ENCODE results near the gene HIPK4.
A peak's percentile ranks its signal among the peaks of the same experiment; 100 is the strongest.

Gene HIPK4

DNA sequence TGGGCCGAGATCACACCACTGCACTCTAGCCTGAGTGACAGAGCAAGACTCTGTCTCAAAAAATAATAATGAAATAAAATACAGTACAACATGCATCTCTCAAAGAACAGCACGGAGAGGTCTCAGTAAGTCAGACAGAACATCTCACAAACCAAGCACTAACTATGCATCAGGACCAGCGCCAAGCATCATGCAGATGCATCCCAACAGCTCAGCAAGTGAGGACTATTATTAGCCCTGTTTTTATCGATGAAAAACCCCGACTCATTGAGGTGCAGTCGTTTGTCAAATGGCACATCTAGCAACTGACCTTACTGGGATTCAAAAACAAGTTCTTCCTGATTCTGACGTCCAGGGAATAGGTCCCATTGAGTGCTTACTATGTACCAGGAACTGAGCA, 45.6 kb downstream of the HIPK4 start:
- H3K27me3 ChIP-seq, result no peaks in the 10 kb centered on the region

GRCh38 chr19:40342644-40343311, 47.2 kb downstream of the HIPK4 start:
- TF ChIP-seq Cebpa-rat (IDR thresholded peaks at IDR 0.05), result no peak
- H3K4me2 ChIP-seq, result peak overlapping the region in 3 of 11 experiments; percentile 51 to 87 (median 61); a peak in 6 of 22 replicates
- peak overlapping the region in 2 of 11 experiments; percentile 36 to 43; a peak in 3 of 22 replicates for H3K27ac ChIP-seq

More for the DNA sequence above, 45.6 kb downstream of the HIPK4 start:
- H3K4me3 ChIP-seq, result no peak overlapping the region
- peaks cover 6 to 43% (median 25%) of the 10 kb centered on the region in 11 experiments; a peak in 18 of 22 replicates for H3K36me3 ChIP-seq
- peak overlapping the region in 4 of 11 experiments; percentile 6 to 13 (median 9); a peak in 3 of 22 replicates for H3K4me2 ChIP-seq
- H3K9ac ChIP-seq, result peak overlapping the region in 1 of 11 experiments; percentile 37; a peak in 1 of 22 replicates
- H4K20me1 ChIP-seq, result peaks cover 0 to 25% (median 9%) of the 10 kb centered on the region in 11 experiments; a peak in 11 of 22 replicates
- H3K9me3 ChIP-seq (replicated peaks in 1 of 11), result no peaks in the 10 kb centered on the region
- H3K27ac ChIP-seq, result 0 out of 22 replicates have a peak overlapping the region, but pooled peaks of 1 of the 11 experiments have one; percentile 1
- TF ChIP-seq Cebpa-rat (IDR thresholded peaks at IDR 0.05), result no peak
- H3K4me1 ChIP-seq, result peaks cover 17 to 50% (median 21%) of the 10 kb centered on the region in 10 experiments

GRCh38 chr19:40341601-40342482, 48.1 kb downstream of the HIPK4 start:
- H3K4me1 ChIP-seq, result peaks cover under 1 to 38% (median 6%) of the 10 kb centered on the region in 10 experiments; a peak in 17 of 20 replicates
- no peak overlapping the region for H3K27ac ChIP-seq
- 0 out of 22 replicates have a peak overlapping the region, but pooled peaks of 2 of the 11 experiments have one; percentile 2 to 27 for H3K9ac ChIP-seq
- H3K9me3 ChIP-seq (replicated peaks in 1 of 11), result no peaks in the 10 kb centered on the region
- TF ChIP-seq Cebpa-rat (IDR thresholded peaks at IDR 0.05), result no peak
- H3K4me2 ChIP-seq, result peak overlapping the region in 2 of 11 experiments; percentile 61 to 87; a peak in 4 of 22 replicates
- peaks cover 0 to 26% (median 13%) of the 10 kb centered on the region in 11 experiments; a peak in 12 of 22 replicates for H4K20me1 ChIP-seq
- no peak overlapping the region for H3K4me3 ChIP-seq
- H3K27me3 ChIP-seq, result no peaks in the 10 kb centered on the region
- peaks cover 22 to 63% (median 34%) of the 10 kb centered on the region in 11 experiments; a peak in 21 of 22 replicates for H3K36me3 ChIP-seq

More at GRCh38 chr19:40342644-40343311, 47.2 kb downstream of the HIPK4 start:
- Histone ChIP-seq H3K4me1 (peaks cover 10 to 46% (median 15%) of the 10 kb centered on the region in 10 experiments; a peak in 18 of 20 replicates), H4K20me1 (peaks cover 0 to 25% (median 9%) of the 10 kb centered on the region in 11 experiments; a peak in 11 of 22 replicates), H3K9ac (no peak overlapping the region), H3K36me3 (peaks cover 19 to 54% (median 32%) of the 10 kb centered on the region in 11 experiments; a peak in 21 of 22 replicates), H3K27me3 (no peaks in the 10 kb centered on the region), H3K9me3 (replicated peaks in 1 of 11) (no peaks in the 10 kb centered on the region), H3K4me3 (no peak overlapping the region)

DNA sequence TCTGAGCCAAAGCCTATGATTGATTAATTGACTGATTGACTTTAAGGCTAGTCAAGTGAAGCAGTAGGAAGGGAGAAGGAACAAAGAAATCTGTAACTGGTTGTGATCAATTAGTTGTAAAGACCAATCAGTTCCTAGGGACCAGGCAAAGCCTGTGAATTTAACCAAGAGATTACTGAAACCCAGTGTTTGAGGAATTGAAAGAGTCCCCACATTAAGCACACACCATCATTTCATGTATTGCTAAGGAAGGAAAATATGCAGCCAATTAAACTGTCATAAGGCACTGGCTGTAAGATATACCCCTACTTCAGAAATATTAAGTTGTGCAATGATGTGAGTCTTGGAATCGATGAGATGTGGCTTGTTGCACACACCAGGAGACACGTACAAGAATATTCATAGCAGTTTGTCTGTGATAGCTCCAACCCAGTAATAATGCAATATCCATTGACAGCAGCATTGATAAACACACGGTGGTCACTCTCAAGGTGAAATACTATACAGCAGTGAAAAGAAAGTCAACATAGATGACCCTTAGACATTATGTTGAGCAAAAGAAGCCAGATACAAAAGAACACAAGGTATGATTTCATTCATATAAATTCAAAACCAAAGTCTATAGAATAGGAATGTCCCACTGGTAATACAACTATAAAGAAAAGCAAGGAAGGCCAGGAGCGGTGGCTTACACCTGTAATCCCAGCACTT, 50.8 kb downstream of the HIPK4 start:
- H3K4me2 ChIP-seq, result no peak overlapping the region
- H3K36me3 ChIP-seq, result peaks cover 42 to 86% (median 57%) of the 10 kb centered on the region in 11 experiments
- H3K27ac ChIP-seq, result no peak overlapping the region
- peaks cover 0 to 25% (median 6%) of the 10 kb centered on the region in 10 experiments; a peak in 12 of 20 replicates for H3K4me1 ChIP-seq
- TF ChIP-seq Cebpa-rat (IDR thresholded peaks at IDR 0.05), result peak in 1 of 11 experiments; percentile 13; a peak in 1 of 22 replicates
- H3K9ac ChIP-seq, result no peak overlapping the region
- H3K4me3 ChIP-seq, result no peak overlapping the region
- peaks cover 0 to 11% (median 0%) of the 10 kb centered on the region in 11 experiments; a peak in 8 of 22 replicates for H3K9me3 ChIP-seq (replicated peaks in 1 of 11)
- peaks cover 0 to 33% (median 14%) of the 10 kb centered on the region in 11 experiments; a peak in 12 of 22 replicates for H4K20me1 ChIP-seq
- H3K27me3 ChIP-seq, result no peaks in the 10 kb centered on the region

DNA sequence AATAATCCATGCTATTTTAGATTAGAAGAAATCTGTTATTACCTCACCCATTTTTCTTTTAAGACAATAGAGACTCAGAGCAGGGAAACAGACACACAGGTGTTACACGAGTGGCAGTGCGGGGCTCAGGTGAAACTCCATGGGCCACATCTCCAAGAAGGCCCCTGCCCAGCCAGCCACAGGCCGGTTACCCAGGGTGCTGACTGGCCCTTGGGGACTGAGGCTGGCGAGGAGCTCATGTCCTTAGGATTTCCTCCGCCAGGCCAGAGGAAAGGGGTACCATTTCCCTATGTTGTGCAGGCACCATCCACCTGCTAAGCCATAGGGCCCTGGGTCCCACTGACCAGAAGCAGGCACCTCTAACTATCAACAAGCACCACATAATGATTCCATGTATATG, 52.4 kb downstream of the HIPK4 start:
- Histone ChIP-seq H3K4me2 (no peak overlapping the region), H3K9me3 (replicated peaks in 1 of 11) (peaks cover 0 to 11% (median 0%) of the 10 kb centered on the region in 11 experiments; a peak in 8 of 22 replicates), H3K4me1 (peaks cover 0 to 11% (median 5%) of the 10 kb centered on the region in 10 experiments; a peak in 11 of 20 replicates), H3K27me3 (no peaks in the 10 kb centered on the region), H3K9ac (peak overlapping the region in 2 of 11 experiments; percentile 9 to 31; a peak in 1 of 22 replicates), H3K27ac (no peak overlapping the region), H3K36me3 (peaks cover 58 to 91% (median 68%) of the 10 kb centered on the region in 11 experiments), H4K20me1 (peaks cover 0 to 24% (median 12%) of the 10 kb centered on the region in 11 experiments; a peak in 11 of 22 replicates), H3K4me3 (no peak overlapping the region)
- TF ChIP-seq Cebpa-rat (IDR thresholded peaks at IDR 0.05), result no peak

DNA sequence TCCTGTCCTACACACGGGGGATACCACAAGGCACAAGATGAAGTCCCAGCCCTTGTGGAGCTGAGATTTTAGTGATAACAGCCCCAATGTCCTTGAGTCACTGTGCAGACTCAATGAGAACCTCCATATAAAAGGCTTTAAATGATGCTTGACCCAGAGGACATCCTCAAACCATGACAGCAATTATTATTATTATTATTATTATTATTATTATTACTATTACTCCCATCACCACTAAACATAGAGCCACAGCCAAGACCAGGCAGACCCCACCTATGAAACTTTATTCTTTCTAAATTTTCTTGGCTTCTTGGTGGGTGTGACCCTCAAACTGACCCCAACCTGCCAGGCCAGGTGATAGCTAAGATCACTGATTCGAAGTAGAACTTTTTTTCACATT, 52.9 kb downstream of the HIPK4 start:
- H3K4me1 ChIP-seq, result peaks cover 0 to 8% (median 4%) of the 10 kb centered on the region in 10 experiments; a peak in 8 of 20 replicates
- no peak for TF ChIP-seq Cebpa-rat (IDR thresholded peaks at IDR 0.05)
- H3K4me3 ChIP-seq, result no peak overlapping the region
- H3K36me3 ChIP-seq, result peaks cover 63 to 96% (median 71%) of the 10 kb centered on the region in 11 experiments
- H3K27ac ChIP-seq, result no peak overlapping the region
- no peak overlapping the region for H3K4me2 ChIP-seq
- peaks cover 0 to 11% (median 0%) of the 10 kb centered on the region in 11 experiments; a peak in 8 of 22 replicates for H3K9me3 ChIP-seq (replicated peaks in 1 of 11)
- H3K9ac ChIP-seq, result no peak overlapping the region
- H4K20me1 ChIP-seq, result peaks cover 0 to 20% (median 7%) of the 10 kb centered on the region in 11 experiments; a peak in 9 of 22 replicates
- no peaks in the 10 kb centered on the region for H3K27me3 ChIP-seq

GRCh38 chr19:40336601-40336900, 53.4 kb downstream of the HIPK4 start:
- TF ChIP-seq Cebpa-rat (IDR thresholded peaks at IDR 0.05), result no peak
- H3K4me3 ChIP-seq, result no peak overlapping the region
- peaks cover 63 to 96% (median 74%) of the 10 kb centered on the region in 11 experiments for H3K36me3 ChIP-seq
- peaks cover 0 to 11% (median 0%) of the 10 kb centered on the region in 11 experiments; a peak in 8 of 22 replicates for H3K9me3 ChIP-seq (replicated peaks in 1 of 11)
- peaks cover 0 to 14% (median 5%) of the 10 kb centered on the region in 11 experiments; a peak in 6 of 22 replicates for H4K20me1 ChIP-seq
- no peak overlapping the region for H3K4me2 ChIP-seq
- H3K9ac ChIP-seq, result no peak overlapping the region
- peaks cover 0 to 8% (median 0%) of the 10 kb centered on the region in 10 experiments; a peak in 6 of 20 replicates for H3K4me1 ChIP-seq
- H3K27me3 ChIP-seq, result no peaks in the 10 kb centered on the region
- no peak overlapping the region for H3K27ac ChIP-seq

Data from BLaER1 treated with 17β-estradiol and CSF1 and Interleukin-3, amounts not matched to agents 10 nM and 100 nM (cell line).